ENCODE data around the gene TMCO4. TPM values are rescaled to one million over a fixed set of nuclear protein-coding genes. Genes with fewer than 3 reads are reported as not detected.
"Not testable (repeated sequence)": the region's sequence is repeated elsewhere in the genome, so short reads cannot be mapped to it uniquely, and the experiment has no call there.

TMCO4 gene
- polyA plus RNA-seq, 1 experiment, result 22.0 TPM

DNA sequence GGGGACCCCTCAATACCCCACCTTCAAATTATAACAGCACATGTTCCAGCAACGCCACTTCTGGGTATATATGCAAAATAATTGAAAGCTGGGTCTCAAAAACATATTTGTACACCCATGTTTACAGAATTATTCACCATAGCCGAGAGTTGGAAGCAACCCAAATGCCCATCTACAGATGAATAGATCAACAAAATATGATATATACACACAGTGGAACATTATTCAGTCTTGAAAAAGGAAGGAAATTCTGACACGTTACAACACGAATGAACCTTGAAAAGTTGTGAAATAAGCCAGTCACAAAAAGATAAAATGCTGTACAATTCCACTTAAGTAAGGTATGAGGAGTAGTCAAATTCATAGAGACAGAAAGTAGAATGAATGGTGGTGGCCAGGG is 5.1 kb downstream of the TMCO4 start:
- TF ChIP-seq, protein P1, sequence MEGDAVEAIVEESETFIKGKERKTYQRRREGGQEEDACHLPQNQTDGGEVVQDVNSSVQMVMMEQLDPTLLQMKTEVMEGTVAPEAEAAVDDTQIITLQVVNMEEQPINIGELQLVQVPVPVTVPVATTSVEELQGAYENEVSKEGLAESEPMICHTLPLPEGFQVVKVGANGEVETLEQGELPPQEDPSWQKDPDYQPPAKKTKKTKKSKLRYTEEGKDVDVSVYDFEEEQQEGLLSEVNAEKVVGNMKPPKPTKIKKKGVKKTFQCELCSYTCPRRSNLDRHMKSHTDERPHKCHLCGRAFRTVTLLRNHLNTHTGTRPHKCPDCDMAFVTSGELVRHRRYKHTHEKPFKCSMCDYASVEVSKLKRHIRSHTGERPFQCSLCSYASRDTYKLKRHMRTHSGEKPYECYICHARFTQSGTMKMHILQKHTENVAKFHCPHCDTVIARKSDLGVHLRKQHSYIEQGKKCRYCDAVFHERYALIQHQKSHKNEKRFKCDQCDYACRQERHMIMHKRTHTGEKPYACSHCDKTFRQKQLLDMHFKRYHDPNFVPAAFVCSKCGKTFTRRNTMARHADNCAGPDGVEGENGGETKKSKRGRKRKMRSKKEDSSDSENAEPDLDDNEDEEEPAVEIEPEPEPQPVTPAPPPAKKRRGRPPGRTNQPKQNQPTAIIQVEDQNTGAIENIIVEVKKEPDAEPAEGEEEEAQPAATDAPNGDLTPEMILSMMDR (IDR thresholded peaks at IDR 0.05; ENCODE audit: insufficient read depth, low read depth, low read length), result no peak
- Histone ChIP-seq H3K27me3 (ENCODE audit: control insufficient read depth, insufficient read depth, low read length) (no peaks in the 10 kb centered on the region), H3K36me3 (ENCODE audit: control insufficient read depth, insufficient read depth, low read length) (peaks cover 3% of the 10 kb centered on the region; the same call in 1 of the 2 replicates), H3K4me3 (ENCODE audit: low read depth, low read length) (no peak overlapping the region)
- ChIA-PET CTCF (interaction anchor here (1.6 kb wide), 1 partner anchor 79 kb away, joined by 3 read pairs; no protein-coding TSS in a partner anchor), POLR2A (no interaction called here)
- DNase-seq (ENCODE audit: low read depth), result no peak

DNA sequence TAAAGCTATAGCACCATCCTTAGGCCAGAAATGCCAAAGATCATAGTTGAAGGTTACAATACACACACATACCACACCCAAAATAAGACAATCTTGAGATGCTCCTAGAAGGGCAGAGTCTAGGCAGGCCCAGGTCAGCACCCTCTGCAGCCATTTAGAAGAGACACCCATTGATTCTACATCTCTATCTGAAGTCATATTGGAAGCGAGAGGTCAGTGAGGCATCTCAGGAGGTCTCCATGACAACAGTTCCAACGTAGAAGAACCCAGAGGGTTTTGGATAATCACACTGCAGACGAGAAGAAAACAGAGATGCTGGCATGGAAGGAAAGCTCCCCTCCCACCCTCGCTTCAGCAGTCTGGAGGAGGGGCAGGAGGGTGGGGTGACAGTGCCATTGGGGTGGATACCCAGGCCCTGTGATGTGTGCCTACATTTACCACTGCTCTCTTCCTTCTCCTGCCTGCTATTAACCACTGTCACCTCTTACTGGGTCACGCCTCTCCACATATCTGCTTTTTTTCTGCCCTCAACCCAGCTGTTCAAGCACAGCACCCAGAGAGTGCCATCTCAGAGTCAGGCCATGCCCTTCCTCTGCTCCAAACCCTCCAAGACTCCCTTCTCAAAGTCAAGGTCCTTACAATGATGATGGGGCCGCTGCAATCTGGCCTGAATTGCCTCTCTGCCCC is 6.2 kb downstream of the TMCO4 start:
- no peak overlapping the region for H3K4me3 ChIP-seq (ENCODE audit: low read depth, low read length)
- TF ChIP-seq, protein P1 (IDR thresholded peaks at IDR 0.05; ENCODE audit: insufficient read depth, low read depth, low read length), result no peak
- H3K36me3 ChIP-seq (ENCODE audit: control insufficient read depth, insufficient read depth, low read length), result peaks cover 3% of the 10 kb centered on the region; the same call in 1 of the 2 replicates
- ChIA-PET CTCF (interaction anchor here (1.1 to 1.6 kb wide), 2 partner anchors 26 to 78 kb away, joined by 3 read pairs; no protein-coding TSS in a partner anchor), POLR2A (no interaction called here)
- H3K27me3 ChIP-seq (ENCODE audit: control insufficient read depth, insufficient read depth, low read length), result no peaks in the 10 kb centered on the region
- DNase-seq (ENCODE audit: low read depth), result no peak

DNA sequence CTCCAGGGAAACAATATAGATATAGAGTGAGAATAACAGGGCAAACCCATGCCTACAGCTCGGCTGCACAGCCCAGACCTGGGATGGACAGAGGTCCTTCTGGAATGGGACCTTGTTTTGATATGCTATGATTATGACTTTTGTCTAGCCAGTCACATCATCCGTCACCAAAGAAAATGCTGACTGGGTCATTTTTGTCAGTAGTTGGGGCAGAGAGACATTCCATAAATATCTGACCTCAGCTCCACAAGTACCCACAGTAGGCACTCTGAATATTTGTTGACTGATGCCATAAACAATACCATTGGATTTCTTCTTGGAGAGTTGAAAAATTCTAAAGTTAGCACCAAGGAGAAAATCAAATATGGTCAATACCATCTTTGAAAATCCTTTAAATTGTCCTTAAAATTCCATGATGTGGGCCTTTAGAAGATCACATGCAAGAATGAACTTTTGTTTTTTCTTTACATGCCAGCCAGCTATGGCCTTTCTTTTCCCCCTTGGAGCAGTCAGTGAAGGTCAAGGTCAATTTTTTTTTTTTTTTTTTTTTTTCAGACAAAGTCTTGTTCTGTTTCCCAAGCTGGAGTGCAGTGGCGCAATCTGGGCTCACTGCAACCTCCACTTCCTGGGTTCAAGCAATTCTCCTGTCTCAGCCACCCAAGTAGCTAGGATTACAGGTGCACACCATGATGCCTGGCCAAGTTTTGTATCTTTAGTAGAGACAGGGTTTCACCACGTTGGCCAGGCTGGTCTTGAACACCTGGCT is 7.3 kb downstream of the TMCO4 start:
- TF ChIP-seq, protein P1 (IDR thresholded peaks at IDR 0.05; ENCODE audit: insufficient read depth, low read depth, low read length), result no peak
- Histone ChIP-seq H3K36me3 (ENCODE audit: control insufficient read depth, insufficient read depth, low read length) (peaks cover 3% of the 10 kb centered on the region; the same call in 1 of the 2 replicates), H3K4me3 (ENCODE audit: low read depth, low read length) (no peak overlapping the region), H3K27me3 (ENCODE audit: control insufficient read depth, insufficient read depth, low read length) (no peaks in the 10 kb centered on the region)
- no peak for DNase-seq (ENCODE audit: low read depth)
- ChIA-PET POLR2A (no interaction called here), CTCF (interaction anchor here (1.1 to 1.6 kb wide), 3 partner anchors 27 to 77 kb away, joined by 3 read pairs; no protein-coding TSS in a partner anchor)

DNA sequence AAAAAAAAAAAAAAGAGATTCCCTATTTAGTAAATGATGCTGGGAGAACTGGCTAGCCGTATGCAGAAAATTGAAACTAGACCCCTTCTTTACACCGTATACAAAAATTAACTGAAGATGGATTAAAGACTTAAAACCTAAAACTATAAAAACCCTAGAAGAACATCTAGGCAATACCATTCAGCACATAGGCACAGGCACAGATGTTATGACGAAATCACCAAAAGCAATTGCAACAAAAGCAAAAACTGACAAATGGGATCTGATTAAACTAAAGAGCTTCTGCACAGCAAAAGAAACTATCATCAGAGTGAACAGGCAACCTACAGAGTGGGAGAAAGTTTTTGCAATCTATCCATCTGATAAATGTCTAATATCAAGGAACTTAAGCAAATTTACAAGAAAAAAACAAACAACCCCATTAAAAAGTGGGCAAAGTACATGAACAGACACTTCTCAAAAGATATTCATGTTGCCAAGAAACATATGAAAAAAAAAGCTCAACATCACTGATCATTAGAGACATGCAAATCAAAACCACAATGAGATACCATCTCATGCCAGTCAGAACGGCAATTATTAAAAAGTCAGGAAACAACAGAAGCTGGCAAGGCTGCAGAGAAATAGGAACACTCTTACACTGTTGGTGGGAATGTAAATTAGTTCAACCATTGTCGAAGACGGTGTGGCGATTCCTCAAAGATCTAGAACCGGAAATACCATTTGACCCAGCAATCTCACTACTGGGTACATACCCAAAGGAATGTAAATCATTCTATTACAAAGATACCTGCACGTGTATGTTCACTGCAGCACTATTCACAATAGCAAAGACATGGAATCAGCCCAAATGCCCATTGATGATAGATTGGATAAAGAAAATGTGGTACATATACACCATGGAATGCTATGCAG is 9.4 kb downstream of the TMCO4 start:
- DNase-seq (ENCODE audit: low read depth); POLR2A ChIA-PET; H3K36me3 ChIP-seq (ENCODE audit: control insufficient read depth, insufficient read depth, low read length); H3K27me3 ChIP-seq (ENCODE audit: control insufficient read depth, insufficient read depth, low read length); H3K4me3 ChIP-seq (ENCODE audit: low read depth, low read length): not testable (repeated sequence)
- CTCF ChIA-PET, result interaction anchor here (1.0 to 3.1 kb wide), 5 partner anchors 8 to 75 kb away, joined by 3 to 9 read pairs (median 3); no protein-coding TSS in a partner anchor

DNA sequence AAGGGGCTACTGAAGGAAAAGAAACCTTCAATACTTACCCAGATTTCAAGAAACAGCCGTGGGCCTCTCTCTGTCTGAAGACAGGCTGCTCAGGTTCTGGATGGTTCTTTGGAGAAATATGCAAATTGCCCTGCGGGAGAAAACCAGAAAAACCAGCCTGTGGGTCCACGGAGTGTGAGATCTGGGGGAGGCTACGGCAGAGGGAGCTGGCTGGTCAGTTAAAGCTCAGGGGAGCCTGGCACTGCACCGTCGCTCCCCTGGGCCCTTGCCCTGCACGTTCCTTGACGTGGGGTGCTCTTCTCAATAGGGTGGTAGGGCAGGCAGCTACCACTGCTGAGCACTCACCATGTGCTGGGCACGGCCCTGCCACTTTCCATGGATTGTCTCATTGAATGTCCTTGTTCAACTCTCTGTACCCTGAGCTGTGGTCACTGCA is 12.7 kb downstream of the TMCO4 start:
- TF ChIP-seq, protein P1 (IDR thresholded peaks at IDR 0.05; ENCODE audit: insufficient read depth, low read depth, low read length), result no peak
- ChIA-PET CTCF (interaction anchor here (0.8 to 1.3 kb wide), 3 partner anchors 15 to 136 kb away, joined by 3 read pairs; no protein-coding TSS in a partner anchor), POLR2A (no interaction called here)
- no peak for DNase-seq (ENCODE audit: low read depth)
- H3K4me3 ChIP-seq (ENCODE audit: low read depth, low read length), result no peak overlapping the region
- no peaks in the 10 kb centered on the region for H3K27me3 ChIP-seq (ENCODE audit: control insufficient read depth, insufficient read depth, low read length)
- peaks cover 7% of the 10 kb centered on the region for H3K36me3 ChIP-seq (ENCODE audit: control insufficient read depth, insufficient read depth, low read length)
